HepG2 (cell line): ENCODE measurements around the gene ZNF230. TPM values are rescaled to one million over a fixed set of nuclear protein-coding genes. Genes with fewer than 3 reads are reported as not detected.

Experiments used
- ARNTL ChIP-seq: sonication (generic); formaldehyde crosslinking; IDR thresholded peaks from 2 replicates; pipeline ENCODE4 v1.4.0; 2020; ENCODE audit warnings: mild to moderate bottlenecking, missing genetic modification reagents
- PAX8 ChIP-seq: sonication (generic); formaldehyde crosslinking; IDR thresholded peaks from 2 replicates; pipeline ENCODE4 v1.8.0; 2022; ENCODE audit warnings: mild to moderate bottlenecking, missing genetic modification reagents, borderline replicate concordance
- SAP130 ChIP-seq: IDR thresholded peaks from 2 replicates; pipeline ENCODE4 v1.6.1; 2016; ENCODE audit warnings: low read depth
- TARDBP ChIP-seq: sonication (generic); formaldehyde crosslinking; IDR thresholded peaks from 2 replicates; pipeline ENCODE4 v1.8.0; 2022; ENCODE audit warnings: mild to moderate bottlenecking, missing genetic modification reagents
- ZNF136 ChIP-seq: sonication (generic); formaldehyde crosslinking; IDR thresholded peaks from 2 replicates; pipeline ENCODE4 v1.8.1; 2022; ENCODE audit warnings: low read depth, mild to moderate bottlenecking, moderate library complexity, missing genetic modification reagents
- ZNF550 ChIP-seq: sonication (generic); formaldehyde crosslinking; IDR thresholded peaks from 2 replicates; pipeline ENCODE4 v1.4.0; 2020; ENCODE audit warnings: mild to moderate bottlenecking, missing genetic modification reagents, borderline replicate concordance
- polyA plus RNA-seq, 8 experiments: library from polyadenylated mRNA; depleted of rRNA in 3 of 8; stranded (reverse) in 7 of 8; unstranded in 1 of 8; fragments of >200 nt; fragmentation: Illumina TruSeq in 4 of 8; extraction: Trizol in 4 of 8; gene quantifications; 2 replicates each; pipeline versions ENCODE4 v1.2.1 to v1.2.3, GENCODE V29; 2011 to 2016; ENCODE audit warnings: low read depth in 4 of 8, missing spikeins in 1 of 8, mixed read lengths in 1 of 8; ENCODE audit not compliant: insufficient read depth in 1 of 8
- total RNA-seq, 5 experiments: library from RNA; depleted of rRNA; stranded (reverse); fragments of >200 nt; fragmentation: Illumina TruSeq; extraction: Trizol; gene quantifications; 2 replicates each; pipeline ENCODE4 v1.2.3, GENCODE V29; 2016; ENCODE audit warnings: low read depth in 1 of 5
- TF ChIP-seq, protein P1 (sequence below): sonication (generic); formaldehyde crosslinking; IDR thresholded peaks from 2 replicates; pipeline ENCODE4 v1.4.0; 2020; ENCODE audit warnings: missing genetic modification reagents
- TF ChIP-seq, protein P2 (sequence below): sonication (generic); formaldehyde crosslinking; IDR thresholded peaks from 2 replicates; pipeline ENCODE4 v1.9.0; 2021; ENCODE audit warnings: missing genetic modification reagents, borderline replicate concordance
- TF ChIP-seq, protein P3 (sequence below): sonication (generic); formaldehyde crosslinking; IDR thresholded peaks from 2 replicates; pipeline ENCODE4 v1.8.1; 2023; ENCODE audit warnings: mild to moderate bottlenecking, moderate library complexity, missing genetic modification reagents
- TF ChIP-seq, protein P4 (sequence below): IDR thresholded peaks from 2 replicates; pipeline ENCODE4 v1.4.0; 2020; ENCODE audit warnings: mild to moderate bottlenecking, missing genetic modification reagents

Gene ZNF230
- total and polyA plus RNA-seq, 2 of the 13 experiments (the other 11 are each of a cell fraction or from before 2014, with no cell fraction given), result 2.4 to 5.5 TPM

DNA sequence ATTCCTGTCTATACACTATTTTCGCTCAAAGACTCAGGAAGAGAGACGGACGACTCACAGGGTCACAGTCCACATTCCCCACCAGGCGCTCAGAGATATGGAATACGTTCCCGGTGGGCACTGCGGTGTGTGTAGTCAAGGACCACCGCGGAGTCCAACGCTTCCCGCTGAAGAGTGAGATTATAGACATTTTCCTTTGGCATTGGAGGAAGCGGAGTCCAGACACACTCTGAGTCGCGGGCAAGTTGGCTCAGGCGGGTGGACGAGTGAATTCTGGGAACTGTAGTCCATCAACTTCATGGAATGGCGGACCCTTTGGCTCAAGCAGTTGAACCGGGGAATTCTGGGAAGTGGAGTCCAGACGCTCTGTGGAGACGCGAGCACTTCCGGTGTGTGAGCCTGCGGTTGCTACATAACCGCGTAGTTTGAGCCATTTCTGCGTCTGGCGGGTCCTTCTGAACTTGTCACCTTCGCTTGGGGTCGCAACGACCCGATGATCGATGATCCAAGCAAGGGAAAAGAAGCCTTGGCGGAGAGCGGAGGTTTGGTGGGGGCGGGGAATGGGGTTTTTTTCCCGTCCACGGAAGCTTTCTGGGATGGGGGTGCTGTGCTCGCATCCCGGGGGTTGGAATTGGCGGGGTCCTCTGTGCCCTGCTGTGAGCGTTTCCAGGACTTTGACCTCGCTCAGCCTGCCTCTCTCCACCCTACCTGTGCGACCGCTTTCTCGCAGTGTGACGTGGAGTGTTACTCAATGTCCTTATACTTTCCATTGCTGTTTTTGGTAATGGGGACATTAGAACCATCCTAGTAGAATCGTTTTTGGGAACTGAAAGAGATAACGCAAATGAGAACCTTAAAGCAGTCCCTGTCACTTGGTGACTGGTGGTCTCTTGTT is at the start of gene ZNF230 (continued):
- TF ChIP-seq ZNF136 (no peak), SAP130 (peak; percentile 96), ZNF550 (CRISPR knock-in tag) (0 out of 2 replicates have a peak, but pooled peaks have one; percentile 54), TARDBP (CRISPR knock-in tag) (0 out of 2 replicates have a peak, but pooled peaks have one; percentile 50), PAX8 (CRISPR knock-in tag) (no peak), ARNTL (CRISPR knock-in tag) (peak; percentile 44; the same call in 1 of the 2 replicates)
- TF ChIP-seq, protein P1, sequence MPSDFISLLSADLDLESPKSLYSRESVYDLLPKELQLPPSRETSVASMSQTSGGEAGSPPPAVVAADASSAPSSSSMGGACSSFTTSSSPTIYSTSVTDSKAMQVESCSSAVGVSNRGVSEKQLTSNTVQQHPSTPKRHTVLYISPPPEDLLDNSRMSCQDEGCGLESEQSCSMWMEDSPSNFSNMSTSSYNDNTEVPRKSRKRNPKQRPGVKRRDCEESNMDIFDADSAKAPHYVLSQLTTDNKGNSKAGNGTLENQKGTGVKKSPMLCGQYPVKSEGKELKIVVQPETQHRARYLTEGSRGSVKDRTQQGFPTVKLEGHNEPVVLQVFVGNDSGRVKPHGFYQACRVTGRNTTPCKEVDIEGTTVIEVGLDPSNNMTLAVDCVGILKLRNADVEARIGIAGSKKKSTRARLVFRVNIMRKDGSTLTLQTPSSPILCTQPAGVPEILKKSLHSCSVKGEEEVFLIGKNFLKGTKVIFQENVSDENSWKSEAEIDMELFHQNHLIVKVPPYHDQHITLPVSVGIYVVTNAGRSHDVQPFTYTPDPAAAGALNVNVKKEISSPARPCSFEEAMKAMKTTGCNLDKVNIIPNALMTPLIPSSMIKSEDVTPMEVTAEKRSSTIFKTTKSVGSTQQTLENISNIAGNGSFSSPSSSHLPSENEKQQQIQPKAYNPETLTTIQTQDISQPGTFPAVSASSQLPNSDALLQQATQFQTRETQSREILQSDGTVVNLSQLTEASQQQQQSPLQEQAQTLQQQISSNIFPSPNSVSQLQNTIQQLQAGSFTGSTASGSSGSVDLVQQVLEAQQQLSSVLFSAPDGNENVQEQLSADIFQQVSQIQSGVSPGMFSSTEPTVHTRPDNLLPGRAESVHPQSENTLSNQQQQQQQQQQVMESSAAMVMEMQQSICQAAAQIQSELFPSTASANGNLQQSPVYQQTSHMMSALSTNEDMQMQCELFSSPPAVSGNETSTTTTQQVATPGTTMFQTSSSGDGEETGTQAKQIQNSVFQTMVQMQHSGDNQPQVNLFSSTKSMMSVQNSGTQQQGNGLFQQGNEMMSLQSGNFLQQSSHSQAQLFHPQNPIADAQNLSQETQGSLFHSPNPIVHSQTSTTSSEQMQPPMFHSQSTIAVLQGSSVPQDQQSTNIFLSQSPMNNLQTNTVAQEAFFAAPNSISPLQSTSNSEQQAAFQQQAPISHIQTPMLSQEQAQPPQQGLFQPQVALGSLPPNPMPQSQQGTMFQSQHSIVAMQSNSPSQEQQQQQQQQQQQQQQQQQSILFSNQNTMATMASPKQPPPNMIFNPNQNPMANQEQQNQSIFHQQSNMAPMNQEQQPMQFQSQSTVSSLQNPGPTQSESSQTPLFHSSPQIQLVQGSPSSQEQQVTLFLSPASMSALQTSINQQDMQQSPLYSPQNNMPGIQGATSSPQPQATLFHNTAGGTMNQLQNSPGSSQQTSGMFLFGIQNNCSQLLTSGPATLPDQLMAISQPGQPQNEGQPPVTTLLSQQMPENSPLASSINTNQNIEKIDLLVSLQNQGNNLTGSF (CRISPR knock-in tag), result no peak
- TF ChIP-seq, protein P2, sequence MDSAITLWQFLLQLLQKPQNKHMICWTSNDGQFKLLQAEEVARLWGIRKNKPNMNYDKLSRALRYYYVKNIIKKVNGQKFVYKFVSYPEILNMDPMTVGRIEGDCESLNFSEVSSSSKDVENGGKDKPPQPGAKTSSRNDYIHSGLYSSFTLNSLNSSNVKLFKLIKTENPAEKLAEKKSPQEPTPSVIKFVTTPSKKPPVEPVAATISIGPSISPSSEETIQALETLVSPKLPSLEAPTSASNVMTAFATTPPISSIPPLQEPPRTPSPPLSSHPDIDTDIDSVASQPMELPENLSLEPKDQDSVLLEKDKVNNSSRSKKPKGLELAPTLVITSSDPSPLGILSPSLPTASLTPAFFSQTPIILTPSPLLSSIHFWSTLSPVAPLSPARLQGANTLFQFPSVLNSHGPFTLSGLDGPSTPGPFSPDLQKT (CRISPR knock-in tag), result 0 out of 2 replicates have a peak, but pooled peaks have one; percentile 33
- TF ChIP-seq, protein P3, sequence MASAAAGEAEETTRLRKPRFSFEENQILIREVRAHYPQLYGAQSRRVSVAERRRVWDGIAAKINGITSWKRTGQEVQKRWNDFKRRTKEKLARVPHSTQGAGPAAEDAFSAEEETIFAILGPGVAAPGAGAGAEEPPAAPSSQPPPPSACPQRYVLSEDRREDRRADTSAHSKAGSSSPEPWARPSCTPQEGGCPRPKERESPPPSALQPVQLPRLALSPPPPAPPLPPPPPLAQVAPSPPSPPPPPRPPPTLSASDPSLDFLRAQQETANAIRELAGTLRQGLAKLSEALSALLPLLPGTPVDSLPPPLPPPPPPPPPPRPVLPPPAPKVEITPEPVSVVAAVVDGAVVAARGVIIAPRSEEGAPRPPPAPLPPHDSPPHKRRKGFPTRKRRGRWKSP (CRISPR knock-in tag), result peak; percentile 41; the same call in 1 of the 2 replicates
- TF ChIP-seq, protein P4, sequence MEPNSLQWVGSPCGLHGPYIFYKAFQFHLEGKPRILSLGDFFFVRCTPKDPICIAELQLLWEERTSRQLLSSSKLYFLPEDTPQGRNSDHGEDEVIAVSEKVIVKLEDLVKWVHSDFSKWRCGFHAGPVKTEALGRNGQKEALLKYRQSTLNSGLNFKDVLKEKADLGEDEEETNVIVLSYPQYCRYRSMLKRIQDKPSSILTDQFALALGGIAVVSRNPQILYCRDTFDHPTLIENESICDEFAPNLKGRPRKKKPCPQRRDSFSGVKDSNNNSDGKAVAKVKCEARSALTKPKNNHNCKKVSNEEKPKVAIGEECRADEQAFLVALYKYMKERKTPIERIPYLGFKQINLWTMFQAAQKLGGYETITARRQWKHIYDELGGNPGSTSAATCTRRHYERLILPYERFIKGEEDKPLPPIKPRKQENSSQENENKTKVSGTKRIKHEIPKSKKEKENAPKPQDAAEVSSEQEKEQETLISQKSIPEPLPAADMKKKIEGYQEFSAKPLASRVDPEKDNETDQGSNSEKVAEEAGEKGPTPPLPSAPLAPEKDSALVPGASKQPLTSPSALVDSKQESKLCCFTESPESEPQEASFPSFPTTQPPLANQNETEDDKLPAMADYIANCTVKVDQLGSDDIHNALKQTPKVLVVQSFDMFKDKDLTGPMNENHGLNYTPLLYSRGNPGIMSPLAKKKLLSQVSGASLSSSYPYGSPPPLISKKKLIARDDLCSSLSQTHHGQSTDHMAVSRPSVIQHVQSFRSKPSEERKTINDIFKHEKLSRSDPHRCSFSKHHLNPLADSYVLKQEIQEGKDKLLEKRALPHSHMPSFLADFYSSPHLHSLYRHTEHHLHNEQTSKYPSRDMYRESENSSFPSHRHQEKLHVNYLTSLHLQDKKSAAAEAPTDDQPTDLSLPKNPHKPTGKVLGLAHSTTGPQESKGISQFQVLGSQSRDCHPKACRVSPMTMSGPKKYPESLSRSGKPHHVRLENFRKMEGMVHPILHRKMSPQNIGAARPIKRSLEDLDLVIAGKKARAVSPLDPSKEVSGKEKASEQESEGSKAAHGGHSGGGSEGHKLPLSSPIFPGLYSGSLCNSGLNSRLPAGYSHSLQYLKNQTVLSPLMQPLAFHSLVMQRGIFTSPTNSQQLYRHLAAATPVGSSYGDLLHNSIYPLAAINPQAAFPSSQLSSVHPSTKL (CRISPR knock-in tag), result peak; percentile 43; the same call in 1 of the 2 replicates
